Aorta (tissue), 5 donors: ENCODE data around the gene SPACA6. TPM values are rescaled to one million over a fixed set of nuclear protein-coding genes. Genes with fewer than 3 reads are reported as not detected.

ENCODE experiments used
- ATAC-seq: fragments of 200-7000 bp; cut with Tn5 transposase; one replicate; pipeline ENCODE4 v1.9.1; 2022; ENCODE audit warnings: moderate library complexity; ENCODE audit not compliant: low FRiP score
- DNase-seq, 2 donors: peaks; one replicate each; pipeline ENCODE4 v3.0.0-alpha.2; 2020
- H3K27ac ChIP-seq, 2 donors: one replicate each; pipeline ENCODE4 v1.5.1; 2013; ENCODE audit warnings: low read length in 2 of 2, mild to moderate bottlenecking in 2 of 2, moderate library complexity in 2 of 2, control low read depth in 1 of 2, inconsistent platforms in 1 of 2, low read depth in 1 of 2
- H3K27me3 ChIP-seq, 2 donors: one replicate each; pipeline ENCODE4 v1.6.1; 2013; ENCODE audit warnings: control low read depth in 1 of 2, low read length in 1 of 2, mild to moderate bottlenecking in 1 of 2, moderate library complexity in 1 of 2; ENCODE audit not compliant: insufficient read depth in 2 of 2, control insufficient read depth in 1 of 2
- H3K36me3 ChIP-seq, 2 donors: one replicate each; pipeline ENCODE4 v1.6.1; 2013; ENCODE audit warnings: control low read depth in 1 of 2, low read length in 1 of 2, mild to moderate bottlenecking in 1 of 2; ENCODE audit not compliant: insufficient read depth in 2 of 2, control insufficient read depth in 1 of 2
- H3K4me1 ChIP-seq, 2 donors: one replicate each; pipeline ENCODE4 v1.6.1; 2013; ENCODE audit warnings: low read length in 2 of 2, control low read depth in 1 of 2, mild to moderate bottlenecking in 1 of 2, moderate library complexity in 1 of 2; ENCODE audit not compliant: insufficient read depth in 2 of 2, control insufficient read depth in 1 of 2
- H3K4me3 ChIP-seq, 2 donors: one replicate each; pipeline ENCODE4 v1.5.1; 2013; ENCODE audit warnings: low read length in 2 of 2, control low read depth in 1 of 2, mild to moderate bottlenecking in 1 of 2
- H3K9me3 ChIP-seq: one replicate; pipeline ENCODE4 v1.6.1; 2013; ENCODE audit warnings: mild to moderate bottlenecking, low read length; ENCODE audit not compliant: control insufficient read depth
- WGBS, 2 donors: extraction: QIAGEN DNeasy Blood & Tissue Kit; methylation state at CpG; one replicate each; pipeline ENCODE4 v1.1.7; 2013; 5-methylcytosine and 5-hydroxymethylcytosine counted together
- intact Hi-C, 2 donors: fragments of 100-400 bp; cut with DNase I; formaldehyde crosslinking; loops; one replicate each; pipeline versions ENCODE4 v1.14.2 to v1.15.0; 2022
- polyA plus RNA-seq, 2 donors: library from polyadenylated mRNA; stranded (reverse); fragments of 200-250 nt; gene quantifications; one replicate each; pipeline ENCODE4 v1.2.3, GENCODE V29; 2013
- total RNA-seq, 2 donors: library from RNA; stranded (reverse); fragmentation: NEBNext Ultra II Directional; extraction: Animal tissue kit (Norgen Biotek cat#: 25700); gene quantifications; one replicate each; pipeline ENCODE4 v1.2.1, GENCODE V29; 2021
- donor health status: healthy with polysubstance abuse.
- donor health status: Bipolar disorder and iron deficiency.
- donor health status: DM: no; HTN: no; CAD: no.
- donor health status: DM: no; HTN: no; CAD: no.
- donor health status: DM: yes; HTN: yes; CAD: no.

SPACA6 gene
- total and polyA plus RNA-seq, 4 donors, result 21.3 to 103 (median 45.2) TPM

DNA sequence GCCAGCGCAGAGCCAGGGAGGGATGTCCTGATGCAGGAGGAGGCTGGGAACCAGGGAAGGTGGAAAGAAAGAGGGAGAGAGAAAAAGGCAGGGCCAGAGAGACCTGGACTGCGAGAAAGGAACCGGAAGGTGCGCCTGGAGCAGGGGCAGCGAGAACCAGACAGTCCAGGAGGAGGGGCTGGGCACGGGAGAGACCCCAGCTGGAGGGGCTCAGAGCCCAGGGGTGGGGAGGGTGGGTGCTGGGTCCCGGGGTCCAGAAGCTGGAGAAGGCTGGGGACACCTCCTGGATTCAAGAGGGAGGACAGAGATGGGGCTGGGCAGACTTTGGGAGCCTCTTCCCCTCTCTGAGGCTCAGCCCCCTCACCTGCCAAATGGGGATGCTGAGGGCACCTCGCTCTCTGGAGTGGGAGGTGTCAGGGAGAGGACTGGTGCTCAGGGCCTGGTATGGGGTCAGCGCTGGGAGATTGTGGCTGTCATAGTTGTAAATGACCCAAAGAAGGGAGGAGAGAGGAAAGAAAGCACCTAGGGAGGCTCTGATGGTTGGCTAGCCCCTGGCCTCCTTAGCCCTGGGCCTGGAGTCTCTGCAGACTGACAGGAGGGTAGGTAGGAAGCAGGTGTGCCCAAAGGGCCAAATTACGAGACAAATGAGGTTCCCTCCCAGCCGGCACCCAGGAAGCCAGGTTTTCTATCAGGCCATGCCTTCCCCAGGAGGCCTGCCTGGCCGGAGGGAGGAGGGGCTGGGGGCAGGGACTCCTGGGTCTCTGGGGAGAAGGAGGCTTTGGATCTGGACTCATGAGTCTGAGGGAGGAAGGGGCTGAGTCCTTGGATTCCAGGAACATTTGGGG, 1.3 kb upstream of the SPACA6 start:
- H3K27ac ChIP-seq, result peak overlapping the region in 1 of 2 donors; percentile 14
- WGBS, 2 donors, result 4 to 8% methylated on average over 12 of the region's 12 CpGs
- peaks cover 0 to 3% of the 10 kb centered on the region in 2 donors for H3K36me3 ChIP-seq
- ATAC-seq (no peak), DNase-seq (no peak)
- H3K9me3 ChIP-seq, result no peaks in the 10 kb centered on the region
- H3K27me3 ChIP-seq, result no peaks in the 10 kb centered on the region
- intact Hi-C loops, result no loop called here
- H3K4me1 ChIP-seq, result no peaks in the 10 kb centered on the region
- peak overlapping the region in 1 of 2 donors; percentile 55 for H3K4me3 ChIP-seq

DNA sequence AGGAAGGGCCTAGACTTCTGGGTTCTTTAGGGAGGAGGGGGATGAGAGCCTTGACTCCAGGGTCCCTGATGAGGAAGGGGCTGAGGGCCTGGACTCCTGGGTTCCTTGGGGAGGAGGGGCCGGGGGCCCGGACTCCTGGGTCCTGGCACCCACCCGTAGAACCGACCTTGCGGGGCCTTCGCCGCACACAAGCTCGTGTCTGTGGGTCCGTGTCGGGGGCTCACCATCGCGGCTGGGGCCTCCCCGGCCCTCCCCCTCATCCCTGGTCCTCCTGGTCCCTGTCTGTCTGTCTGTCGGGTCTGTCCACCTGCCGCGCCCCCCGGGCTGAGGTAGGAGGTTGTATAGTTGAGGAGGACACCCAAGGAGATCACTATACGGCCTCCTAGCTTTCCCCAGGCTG, 662 bp upstream of the SPACA6 start:
- no peaks in the 10 kb centered on the region for H3K27me3 ChIP-seq
- ATAC-seq, result no peak
- H3K36me3 ChIP-seq, result peaks cover 0 to 3% of the 10 kb centered on the region in 2 donors
- no peak overlapping the region for H3K4me3 ChIP-seq
- no peak overlapping the region for H3K27ac ChIP-seq
- no peak for DNase-seq
- intact Hi-C loops, result no loop called here
- H3K9me3 ChIP-seq, result no peaks in the 10 kb centered on the region
- no peaks in the 10 kb centered on the region for H3K4me1 ChIP-seq
- WGBS, 2 donors, result 57 to 58% methylated on average over 18 of the region's 18 CpGs

GRCh38 chr19:51693819-51694218, 689 bp downstream of the SPACA6 start:
- Histone ChIP-seq H3K27ac (no peak overlapping the region), H3K27me3 (no peaks in the 10 kb centered on the region), H3K9me3 (no peaks in the 10 kb centered on the region), H3K36me3 (peaks cover 0 to 3% of the 10 kb centered on the region in 2 donors), H3K4me1 (no peaks in the 10 kb centered on the region), H3K4me3 (no peak overlapping the region)
- DNase-seq (no peak), ATAC-seq (no peak)
- intact Hi-C loops, result no loop called here
- WGBS, 2 donors, result 40 to 63% methylated on average over 2 of the region's 2 CpGs

- H3K27me3 ChIP-seq, result no peaks in the 10 kb centered on the region
- H3K4me3 ChIP-seq, result no peak overlapping the region
- DNase-seq, result no peak
- WGBS, 2 donors, result 81% methylated on average over 10 of the region's 10 CpGs
- H3K36me3 ChIP-seq, result peaks cover 0 to 3% of the 10 kb centered on the region in 2 donors
- intact Hi-C loops, result no loop called here
- no peak for ATAC-seq
- no peak overlapping the region for H3K27ac ChIP-seq
- H3K9me3 ChIP-seq, result no peaks in the 10 kb centered on the region
- no peaks in the 10 kb centered on the region for H3K4me1 ChIP-seq
These were observed 1.4 kb downstream of the SPACA6 start for GRCh38 chr19:51694318-51695085.

- Histone ChIP-seq H3K27ac (no peak overlapping the region), H3K36me3 (peaks cover 0 to 3% of the 10 kb centered on the region in 2 donors), H3K4me3 (no peak overlapping the region), H3K9me3 (no peaks in the 10 kb centered on the region), H3K4me1 (no peaks in the 10 kb centered on the region), H3K27me3 (no peaks in the 10 kb centered on the region)
- intact Hi-C loops, result no loop called here
- ATAC-seq, result no peak
- DNase-seq, result no peak
- WGBS, 2 donors, result 84 to 89% methylated on average over 9 of the region's 9 CpGs
These were observed 2.0 kb downstream of the SPACA6 start for GRCh38 chr19:51695088-51695487.

DNA sequence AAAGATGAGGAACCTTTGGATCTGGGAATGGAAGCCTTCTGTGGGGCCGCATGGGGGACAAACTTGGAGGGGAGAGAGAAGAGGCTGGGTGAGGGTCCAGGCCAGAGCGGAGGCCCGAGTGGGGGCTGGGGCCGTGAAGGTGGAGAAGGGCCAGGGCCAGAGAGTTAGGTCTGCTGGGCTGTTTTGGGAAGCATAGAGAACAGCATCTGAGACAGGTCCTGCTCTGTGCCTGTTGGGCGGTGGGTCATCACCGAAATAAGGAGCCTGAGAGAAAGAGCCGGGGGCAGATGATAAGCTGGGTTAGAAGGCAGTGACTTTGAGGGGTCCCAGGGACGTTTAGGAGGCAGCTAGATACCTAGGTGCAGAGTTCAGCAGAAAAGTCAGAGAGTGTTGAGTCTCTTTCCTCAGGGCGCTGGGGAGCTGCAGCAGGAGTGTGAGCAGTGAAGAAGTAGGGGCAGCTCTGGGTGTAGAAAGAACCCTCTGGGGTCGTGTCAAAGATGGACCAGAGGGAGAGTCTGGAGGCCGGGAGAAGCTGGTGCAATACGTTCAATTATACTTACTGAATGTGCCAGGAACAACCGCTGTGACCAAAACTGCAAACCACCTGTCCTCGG, 2.7 kb downstream of the SPACA6 start:
- no peak overlapping the region for H3K27ac ChIP-seq
- H3K4me3 ChIP-seq, result no peak overlapping the region
- H3K36me3 ChIP-seq, result peaks cover 0 to 3% of the 10 kb centered on the region in 2 donors
- no peaks in the 10 kb centered on the region for H3K9me3 ChIP-seq
- H3K4me1 ChIP-seq, result no peaks in the 10 kb centered on the region
- intact Hi-C loops, result no loop called here
- DNase-seq (no peak), ATAC-seq (no peak)
- no peaks in the 10 kb centered on the region for H3K27me3 ChIP-seq
- WGBS, 2 donors, result 85 to 88% methylated on average over 14 of the region's 14 CpGs

DNA sequence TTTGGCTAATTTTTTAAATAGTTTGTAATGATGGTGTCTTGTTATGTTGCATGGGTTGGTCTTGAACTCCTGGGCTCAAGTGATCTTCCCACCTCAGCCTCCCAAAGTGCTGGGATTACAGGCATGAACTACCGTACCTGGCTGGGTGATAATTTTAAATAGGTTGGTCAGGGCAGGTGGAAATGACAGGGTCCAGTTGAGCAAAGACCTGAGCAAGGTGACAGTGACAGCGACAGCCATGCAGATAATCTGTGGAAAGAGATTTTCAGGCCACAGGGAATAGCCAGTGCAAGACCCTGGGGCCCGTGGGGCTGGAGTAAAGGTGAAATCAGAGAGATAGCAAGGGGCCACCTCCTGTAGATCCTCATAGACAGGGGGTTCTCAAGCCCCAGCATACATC, 3.5 kb downstream of the SPACA6 start:
- Histone ChIP-seq H3K4me1 (no peaks in the 10 kb centered on the region), H3K9me3 (no peaks in the 10 kb centered on the region), H3K4me3 (no peak overlapping the region), H3K36me3 (peaks cover 0 to 3% of the 10 kb centered on the region in 2 donors), H3K27ac (no peak overlapping the region), H3K27me3 (no peaks in the 10 kb centered on the region)
- ATAC-seq (no peak), DNase-seq (no peak)
- intact Hi-C loops, result no loop called here
- 90% methylated on average over 3 of the region's 3 CpGs for WGBS, 2 donors

GRCh38 chr19:51697169-51697776, 4.1 kb downstream of the SPACA6 start:
- no peaks in the 10 kb centered on the region for H3K27me3 ChIP-seq
- peaks cover 0 to 3% of the 10 kb centered on the region in 2 donors for H3K36me3 ChIP-seq
- 79 to 82% methylated on average over 9 of the region's 9 CpGs for WGBS, 2 donors
- no peak for DNase-seq
- no peak for ATAC-seq
- no peaks in the 10 kb centered on the region for H3K4me1 ChIP-seq
- H3K4me3 ChIP-seq, result no peak overlapping the region
- H3K9me3 ChIP-seq, result no peaks in the 10 kb centered on the region
- intact Hi-C loops, result no loop called here
- H3K27ac ChIP-seq, result no peak overlapping the region
